HepG2 (cell line): ENCODE measurements around the gene ABCC3. TPM values are rescaled to one million over a fixed set of nuclear protein-coding genes. Genes with fewer than 3 reads are reported as not detected.

Experiments used
- ARHGAP35 ChIP-seq: sonication (generic); formaldehyde crosslinking; IDR thresholded peaks from 2 replicates; pipeline ENCODE4 v1.9.0; 2022; ENCODE audit warnings: mild to moderate bottlenecking, inconsistent platforms, moderate library complexity, missing genetic modification reagents, borderline replicate concordance
- ATF3 ChIP-seq: sonication (generic); formaldehyde crosslinking; IDR thresholded peaks from 2 replicates; pipeline ENCODE4 v1.4.0; 2020; ENCODE audit warnings: missing genetic modification reagents
- DPF2 ChIP-seq: sonication (generic); formaldehyde crosslinking; IDR thresholded peaks from 2 replicates; pipeline ENCODE4 v1.4.0; 2020; ENCODE audit warnings: mild to moderate bottlenecking, low read depth, missing genetic modification reagents, borderline replicate concordance
- KDM3A ChIP-seq: IDR thresholded peaks from 2 replicates; pipeline ENCODE4 v1.6.1; 2018; ENCODE audit warnings: low read depth, missing compliant biosample characterization
- KLF9 ChIP-seq: IDR thresholded peaks from 2 replicates; pipeline ENCODE4 v1.6.1; 2016; ENCODE audit warnings: low read depth
- MAFF ChIP-seq: IDR thresholded peaks from 2 replicates; pipeline ENCODE4 v1.6.1; 2011; ENCODE audit warnings: low read depth, low read length, improper control_type of control experiment
- NFATC3 ChIP-seq: sonication (generic); formaldehyde crosslinking; IDR thresholded peaks from 2 replicates; pipeline ENCODE4 v1.5.1; 2020; ENCODE audit warnings: mild to moderate bottlenecking, missing genetic modification reagents
- RXRA ChIP-seq: sonication (generic); formaldehyde crosslinking; IDR thresholded peaks from 2 replicates; pipeline ENCODE4 v1.5.1; 2020; ENCODE audit warnings: missing genetic modification reagents
- RXRB ChIP-seq: IDR thresholded peaks from 2 replicates; pipeline ENCODE4 v1.6.1; 2016; ENCODE audit warnings: borderline replicate concordance, missing genetic modification reagents, missing compliant biosample characterization
- SAP130 ChIP-seq: IDR thresholded peaks from 2 replicates; pipeline ENCODE4 v1.6.1; 2016; ENCODE audit warnings: low read depth
- SIN3A ChIP-seq: IDR thresholded peaks from 2 replicates; pipeline ENCODE4 v1.6.1; 2011; ENCODE audit warnings: low read depth, mild to moderate bottlenecking, control low read depth, low read length, borderline replicate concordance
- SIX4 ChIP-seq: sonication (generic); formaldehyde crosslinking; IDR thresholded peaks from 2 replicates; pipeline ENCODE4 v1.4.0; 2020; ENCODE audit warnings: missing genetic modification reagents
- YY1 ChIP-seq: IDR thresholded peaks from 2 replicates; pipeline ENCODE4 v1.6.1; 2011; ENCODE audit warnings: low read length, low read depth, moderate library complexity, mild to moderate bottlenecking; ENCODE audit not compliant: insufficient read depth, insufficient replicate concordance
- ZFP1 ChIP-seq: IDR thresholded peaks from 2 replicates; pipeline ENCODE4 v1.6.1; 2016
- ZMYM2 ChIP-seq: sonication (generic); formaldehyde crosslinking; IDR thresholded peaks from 2 replicates; pipeline ENCODE4 v1.8.0; 2022; ENCODE audit warnings: mild to moderate bottlenecking, missing genetic modification reagents
- ZNF282 ChIP-seq: fragments of 450-650 bp; IDR thresholded peaks from 2 replicates; pipeline ENCODE4 v1.6.1; 2018; ENCODE audit not compliant: partially characterized antibody
- ZNF574 ChIP-seq: sonication (generic); formaldehyde crosslinking; IDR thresholded peaks from 2 replicates; pipeline ENCODE4 v1.4.0; 2020; ENCODE audit warnings: missing genetic modification reagents
- ZNF740 ChIP-seq: sonication (generic); formaldehyde crosslinking; IDR thresholded peaks from 2 replicates; pipeline ENCODE4 v1.4.0; 2020; ENCODE audit warnings: missing genetic modification reagents
- ZNF768 ChIP-seq: sonication (generic); formaldehyde crosslinking; IDR thresholded peaks from 2 replicates; pipeline ENCODE4 v1.4.0; 2020; ENCODE audit warnings: missing genetic modification reagents
- polyA plus RNA-seq, 8 experiments: library from polyadenylated mRNA; depleted of rRNA in 3 of 8; stranded (reverse) in 7 of 8; unstranded in 1 of 8; fragments of >200 nt; fragmentation: Illumina TruSeq in 4 of 8; extraction: Trizol in 4 of 8; gene quantifications; 2 replicates each; pipeline versions ENCODE4 v1.2.1 to v1.2.3, GENCODE V29; 2011 to 2016; ENCODE audit warnings: low read depth in 4 of 8, missing spikeins in 1 of 8, mixed read lengths in 1 of 8; ENCODE audit not compliant: insufficient read depth in 1 of 8
- total RNA-seq, 5 experiments: library from RNA; depleted of rRNA; stranded (reverse); fragments of >200 nt; fragmentation: Illumina TruSeq; extraction: Trizol; gene quantifications; 2 replicates each; pipeline ENCODE4 v1.2.3, GENCODE V29; 2016; ENCODE audit warnings: low read depth in 1 of 5
- TF ChIP-seq, protein P1 (sequence below): sonication (generic); formaldehyde crosslinking; IDR thresholded peaks from 2 replicates; pipeline ENCODE4 v1.4.0; 2020; ENCODE audit warnings: missing genetic modification reagents
- TF ChIP-seq, protein P2 (sequence below): sonication (generic); formaldehyde crosslinking; IDR thresholded peaks from 2 replicates; pipeline ENCODE4 v1.4.0; 2020; ENCODE audit warnings: mild to moderate bottlenecking, low read depth, missing genetic modification reagents
- TF ChIP-seq, protein P3 (sequence below): IDR thresholded peaks from 2 replicates; pipeline ENCODE4 v1.6.1; 2016; ENCODE audit warnings: control low read depth

Gene ABCC3
- total and polyA plus RNA-seq, 2 of the 13 experiments (the other 11 are each of a cell fraction or from before 2014, with no cell fraction given), result 25.2 to 50.7 TPM

GRCh38 chr17:50693036-50693682 is 58.5 kb downstream of the ABCC3 start (continued):
- peak; percentile 81 for TF ChIP-seq SAP130 (CRISPR knock-in tag)
- TF ChIP-seq ARHGAP35 (CRISPR knock-in tag), result no peak
- TF ChIP-seq YY1, result peak; percentile 34
- TF ChIP-seq DPF2 (CRISPR knock-in tag), result no peak; the same call in 1 of the 2 replicates
- no peak for TF ChIP-seq ZNF768 (CRISPR knock-in tag)
- no peak for TF ChIP-seq ZNF282
- TF ChIP-seq, protein P1, sequence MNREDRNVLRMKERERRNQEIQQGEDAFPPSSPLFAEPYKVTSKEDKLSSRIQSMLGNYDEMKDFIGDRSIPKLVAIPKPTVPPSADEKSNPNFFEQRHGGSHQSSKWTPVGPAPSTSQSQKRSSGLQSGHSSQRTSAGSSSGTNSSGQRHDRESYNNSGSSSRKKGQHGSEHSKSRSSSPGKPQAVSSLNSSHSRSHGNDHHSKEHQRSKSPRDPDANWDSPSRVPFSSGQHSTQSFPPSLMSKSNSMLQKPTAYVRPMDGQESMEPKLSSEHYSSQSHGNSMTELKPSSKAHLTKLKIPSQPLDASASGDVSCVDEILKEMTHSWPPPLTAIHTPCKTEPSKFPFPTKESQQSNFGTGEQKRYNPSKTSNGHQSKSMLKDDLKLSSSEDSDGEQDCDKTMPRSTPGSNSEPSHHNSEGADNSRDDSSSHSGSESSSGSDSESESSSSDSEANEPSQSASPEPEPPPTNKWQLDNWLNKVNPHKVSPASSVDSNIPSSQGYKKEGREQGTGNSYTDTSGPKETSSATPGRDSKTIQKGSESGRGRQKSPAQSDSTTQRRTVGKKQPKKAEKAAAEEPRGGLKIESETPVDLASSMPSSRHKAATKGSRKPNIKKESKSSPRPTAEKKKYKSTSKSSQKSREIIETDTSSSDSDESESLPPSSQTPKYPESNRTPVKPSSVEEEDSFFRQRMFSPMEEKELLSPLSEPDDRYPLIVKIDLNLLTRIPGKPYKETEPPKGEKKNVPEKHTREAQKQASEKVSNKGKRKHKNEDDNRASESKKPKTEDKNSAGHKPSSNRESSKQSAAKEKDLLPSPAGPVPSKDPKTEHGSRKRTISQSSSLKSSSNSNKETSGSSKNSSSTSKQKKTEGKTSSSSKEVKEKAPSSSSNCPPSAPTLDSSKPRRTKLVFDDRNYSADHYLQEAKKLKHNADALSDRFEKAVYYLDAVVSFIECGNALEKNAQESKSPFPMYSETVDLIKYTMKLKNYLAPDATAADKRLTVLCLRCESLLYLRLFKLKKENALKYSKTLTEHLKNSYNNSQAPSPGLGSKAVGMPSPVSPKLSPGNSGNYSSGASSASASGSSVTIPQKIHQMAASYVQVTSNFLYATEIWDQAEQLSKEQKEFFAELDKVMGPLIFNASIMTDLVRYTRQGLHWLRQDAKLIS (CRISPR knock-in tag), result peak; percentile 43; the same call in 1 of the 2 replicates
- TF ChIP-seq SIN3A, result 0 out of 2 replicates have a peak, but pooled peaks have one; percentile 26
- TF ChIP-seq ATF3, result peak; percentile 89
- no peak for TF ChIP-seq ZMYM2 (CRISPR knock-in tag)
- TF ChIP-seq, protein P2, sequence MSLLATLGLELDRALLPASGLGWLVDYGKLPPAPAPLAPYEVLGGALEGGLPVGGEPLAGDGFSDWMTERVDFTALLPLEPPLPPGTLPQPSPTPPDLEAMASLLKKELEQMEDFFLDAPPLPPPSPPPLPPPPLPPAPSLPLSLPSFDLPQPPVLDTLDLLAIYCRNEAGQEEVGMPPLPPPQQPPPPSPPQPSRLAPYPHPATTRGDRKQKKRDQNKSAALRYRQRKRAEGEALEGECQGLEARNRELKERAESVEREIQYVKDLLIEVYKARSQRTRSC (CRISPR knock-in tag), result no peak
- no peak for TF ChIP-seq KLF9 (CRISPR knock-in tag)
- peak; percentile 61; the same call in 1 of the 2 replicates for TF ChIP-seq ZFP1
- TF ChIP-seq ZNF574 (CRISPR knock-in tag), result no peak; the same call in 1 of the 2 replicates
- peak; percentile 62; the same call in 1 of the 2 replicates for TF ChIP-seq SIX4 (CRISPR knock-in tag)
- TF ChIP-seq KDM3A (CRISPR knock-in tag), result no peak; the same call in 1 of the 2 replicates
- peak; percentile 33; the same call in 1 of the 2 replicates for TF ChIP-seq MAFF
- no peak for TF ChIP-seq NFATC3 (CRISPR knock-in tag)
- TF ChIP-seq RXRB (CRISPR knock-in tag), result peak; percentile 71
- TF ChIP-seq ZNF740, result no peak
- no peak for TF ChIP-seq RXRA (CRISPR knock-in tag)
- TF ChIP-seq, protein P3, sequence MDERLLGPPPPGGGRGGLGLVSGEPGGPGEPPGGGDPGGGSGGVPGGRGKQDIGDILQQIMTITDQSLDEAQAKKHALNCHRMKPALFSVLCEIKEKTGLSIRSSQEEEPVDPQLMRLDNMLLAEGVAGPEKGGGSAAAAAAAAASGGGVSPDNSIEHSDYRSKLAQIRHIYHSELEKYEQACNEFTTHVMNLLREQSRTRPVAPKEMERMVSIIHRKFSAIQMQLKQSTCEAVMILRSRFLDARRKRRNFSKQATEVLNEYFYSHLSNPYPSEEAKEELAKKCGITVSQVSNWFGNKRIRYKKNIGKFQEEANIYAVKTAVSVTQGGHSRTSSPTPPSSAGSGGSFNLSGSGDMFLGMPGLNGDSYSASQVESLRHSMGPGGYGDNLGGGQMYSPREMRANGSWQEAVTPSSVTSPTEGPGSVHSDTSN (CRISPR knock-in tag), result no peak
